HG03521 (cell line): Measurements from ENCODE around the gene INSC.
A peak's percentile ranks its signal among the peaks of the same experiment; 100 is the strongest.

Experiments used
- ATAC-seq: cut with Tn5 transposase; IDR thresholded peaks from one replicate; pipeline ENCODE4 v1.9.1; 2021; ENCODE audit warnings: mild to moderate bottlenecking, moderate library complexity; ENCODE audit not compliant: unreplicated experiment

The INSC gene

DNA sequence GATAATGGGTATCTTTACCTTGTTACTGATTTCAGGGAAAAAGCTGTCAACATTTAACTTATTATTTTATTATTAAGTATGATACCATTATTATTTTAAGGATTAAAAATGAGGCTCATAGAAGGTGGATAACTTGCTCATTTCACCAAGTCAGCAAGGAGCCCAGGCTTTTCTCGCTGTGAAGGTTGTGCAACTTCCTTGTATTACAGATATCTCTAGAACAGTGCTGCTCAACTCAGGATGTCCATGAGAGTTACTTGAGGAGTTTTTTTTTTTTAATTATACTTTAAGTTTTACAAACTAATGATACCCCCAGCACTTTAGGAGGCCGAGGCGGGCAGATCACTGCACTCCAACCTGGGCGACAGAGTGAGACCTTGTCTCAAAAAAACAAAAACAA is 98.2 kb downstream of the INSC start:
- ATAC-seq, result no peak

GRCh38 chr11:15213471-15214231 is 98.9 kb downstream of the INSC start:
- no peak for ATAC-seq

DNA sequence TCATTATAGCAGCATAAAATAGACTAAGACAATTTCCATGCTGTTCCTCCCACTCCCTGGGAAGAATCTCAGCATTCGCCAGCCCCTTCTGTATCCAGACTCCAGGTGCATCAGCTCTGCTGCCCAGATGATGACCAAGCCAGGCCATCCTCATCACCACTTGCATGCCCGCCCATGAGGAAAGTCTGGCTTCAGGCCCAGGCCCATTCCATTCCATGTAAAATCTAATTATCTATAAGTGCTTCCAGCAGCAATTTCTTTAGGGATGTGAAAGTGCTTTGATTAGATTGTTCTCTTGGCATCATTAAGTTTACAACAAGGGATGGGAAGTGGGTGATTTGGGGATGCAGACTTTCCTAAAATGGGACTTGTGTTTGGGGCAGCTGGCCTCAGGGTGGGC is 100.3 kb downstream of the INSC start:
- no peak for ATAC-seq

DNA sequence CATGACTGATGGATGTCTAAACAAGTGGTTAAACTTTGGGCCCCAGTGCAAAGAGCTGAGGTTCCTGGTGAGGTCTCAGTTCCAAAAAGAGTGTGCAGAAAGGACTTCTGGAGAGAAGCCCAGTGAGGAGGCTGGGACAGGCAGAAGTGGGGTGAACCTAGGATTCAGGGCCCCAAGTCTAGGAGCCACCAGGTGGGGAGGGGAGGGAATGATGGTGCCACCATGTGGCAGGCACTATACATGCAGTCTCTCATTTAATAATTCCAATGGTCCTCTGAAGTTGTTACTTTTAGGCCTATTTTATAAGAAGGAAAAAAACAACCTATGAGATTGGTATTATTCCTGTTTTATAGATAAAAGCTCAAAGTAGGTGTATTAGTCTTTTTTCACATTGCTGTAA is 102.0 kb downstream of the INSC start:
- ATAC-seq, result peak; percentile 54

DNA sequence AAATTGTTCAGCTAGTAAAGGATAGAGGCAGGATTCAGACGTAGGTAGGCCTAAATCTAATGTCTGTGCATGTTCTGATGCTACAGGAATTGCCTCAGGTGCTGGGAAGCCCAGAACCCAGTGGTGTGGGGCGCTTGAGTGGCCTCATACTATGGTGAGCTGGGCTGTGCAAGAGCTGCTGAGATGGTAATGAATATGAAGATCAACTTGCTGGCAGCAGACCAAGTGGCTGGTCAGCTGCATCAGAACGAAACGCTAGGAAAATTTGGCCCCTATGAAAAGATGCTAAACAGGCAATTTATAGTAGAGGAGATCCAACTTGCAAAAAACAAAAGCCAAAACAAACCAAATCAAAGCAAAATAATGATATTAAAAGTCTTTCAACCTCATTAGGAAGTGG is 102.7 kb downstream of the INSC start:
- no peak for ATAC-seq

- no peak for ATAC-seq
These were observed 108.1 kb downstream of the INSC start for GRCh38 chr11:15222777-15223176.

DNA sequence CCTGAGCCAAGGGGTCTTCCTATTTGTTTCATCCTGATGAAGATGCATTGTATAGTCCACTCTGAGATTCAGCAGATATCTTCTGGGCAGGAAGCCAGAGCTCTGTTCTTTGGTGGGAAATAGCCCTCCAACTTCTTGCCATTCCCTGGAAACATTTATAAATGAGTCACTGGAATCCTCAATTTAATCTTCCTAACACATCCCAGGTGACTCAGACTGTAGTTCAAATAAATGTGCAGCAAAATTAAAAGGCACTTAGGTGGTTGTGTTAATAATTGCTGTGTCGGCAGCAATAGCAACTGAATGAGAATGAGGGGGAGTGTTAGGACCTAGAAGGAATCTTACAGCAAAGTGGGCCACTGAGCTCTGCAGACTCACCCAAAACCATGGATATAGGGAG is 108.6 kb downstream of the INSC start:
- ATAC-seq, result no peak

DNA sequence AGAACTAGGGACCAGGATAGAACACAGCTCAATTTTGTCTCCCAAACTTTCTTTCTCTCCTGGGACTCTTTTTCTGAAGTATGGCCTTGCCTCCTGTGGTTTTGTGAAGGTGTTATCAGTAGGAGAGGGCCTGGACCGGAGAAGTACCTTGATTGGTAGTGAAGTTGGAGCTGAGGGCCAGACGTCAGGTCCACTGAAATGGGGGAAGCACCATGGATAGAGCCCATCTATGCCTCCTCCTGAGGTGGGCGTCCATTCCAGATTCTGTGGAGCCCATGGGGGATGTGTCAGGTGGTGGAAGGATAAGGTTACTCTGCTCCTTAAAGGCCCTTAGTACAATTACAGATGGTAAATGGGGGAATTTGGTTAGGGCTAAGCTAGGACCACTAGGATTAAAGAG is 109.7 kb downstream of the INSC start:
- ATAC-seq, result no peak

GRCh38 chr11:15227011-15227410 is 112.3 kb downstream of the INSC start:
- ATAC-seq, result no peak

DNA sequence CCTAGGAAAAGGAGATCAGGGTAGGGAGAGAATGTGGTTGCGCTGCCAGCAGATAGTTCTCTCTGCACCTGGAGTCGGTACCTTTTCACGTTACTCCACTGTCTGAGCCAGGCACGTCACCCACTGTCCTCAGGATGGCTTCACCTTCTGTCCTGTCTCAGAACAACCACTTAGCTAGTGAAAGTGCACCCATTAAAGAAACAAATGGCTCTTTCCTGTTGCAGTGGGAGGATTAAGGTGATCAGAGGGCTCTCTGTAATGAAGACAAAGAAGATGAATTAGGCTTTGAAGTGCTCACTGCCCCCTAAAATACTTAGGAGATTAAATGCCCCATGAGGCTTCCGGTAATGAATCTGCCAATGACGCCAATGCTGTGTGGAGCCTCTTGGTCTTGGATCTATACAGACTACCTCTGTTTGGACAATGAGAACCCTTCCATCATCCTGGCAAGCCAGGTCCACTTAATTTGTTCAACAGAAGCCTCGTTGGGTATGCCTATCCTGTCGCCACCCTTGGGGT is 113.7 kb downstream of the INSC start:
- ATAC-seq, result no peak

- no peak for ATAC-seq
These were observed 114.3 kb downstream of the INSC start for GRCh38 chr11:15229069-15229468.

DNA sequence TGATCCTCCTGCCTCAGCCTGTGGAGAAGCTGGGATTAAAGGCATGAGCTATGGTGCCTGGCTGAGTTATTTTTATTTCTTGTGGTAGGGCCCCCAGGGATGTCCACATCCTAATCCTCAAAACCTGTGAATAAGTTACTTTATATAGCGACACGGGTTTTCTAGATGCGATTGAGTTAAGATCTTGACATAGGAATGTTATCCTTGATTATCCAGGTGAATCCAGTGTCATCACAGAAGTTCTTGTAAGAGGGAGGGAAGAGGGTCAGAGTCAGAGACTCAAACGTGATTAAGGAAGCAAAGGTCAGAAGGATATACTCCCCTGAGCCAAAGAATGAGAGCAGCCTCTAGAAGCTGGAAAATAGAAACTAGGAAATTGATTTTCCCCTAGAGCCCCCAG is 117.8 kb downstream of the INSC start:
- ATAC-seq, result no peak

- no peak for ATAC-seq
These were observed 118.8 kb downstream of the INSC start for GRCh38 chr11:15233371-15234165.

DNA sequence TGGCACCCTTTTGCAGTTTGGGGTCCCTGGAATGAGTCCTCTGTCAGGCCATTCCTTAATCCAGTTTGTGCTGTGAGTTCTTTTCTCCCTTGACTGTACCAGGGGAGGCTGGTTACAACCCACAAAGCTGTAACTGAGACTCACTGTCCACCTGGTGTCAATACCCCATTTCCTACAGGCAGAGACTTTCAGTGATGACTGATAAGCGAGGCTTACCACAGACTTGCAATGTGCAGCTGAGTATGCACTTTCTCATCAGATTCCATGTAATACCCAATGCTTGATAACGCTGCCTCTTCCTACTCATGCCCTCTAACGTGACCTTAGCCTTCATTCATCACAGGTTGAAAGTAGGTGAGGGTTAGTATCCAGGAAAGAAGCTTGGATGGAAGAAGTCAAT is 120.1 kb downstream of the INSC start:
- ATAC-seq, result no peak

- ATAC-seq, result no peak
These were observed 121.8 kb downstream of the INSC start for GRCh38 chr11:15236559-15236958.

DNA sequence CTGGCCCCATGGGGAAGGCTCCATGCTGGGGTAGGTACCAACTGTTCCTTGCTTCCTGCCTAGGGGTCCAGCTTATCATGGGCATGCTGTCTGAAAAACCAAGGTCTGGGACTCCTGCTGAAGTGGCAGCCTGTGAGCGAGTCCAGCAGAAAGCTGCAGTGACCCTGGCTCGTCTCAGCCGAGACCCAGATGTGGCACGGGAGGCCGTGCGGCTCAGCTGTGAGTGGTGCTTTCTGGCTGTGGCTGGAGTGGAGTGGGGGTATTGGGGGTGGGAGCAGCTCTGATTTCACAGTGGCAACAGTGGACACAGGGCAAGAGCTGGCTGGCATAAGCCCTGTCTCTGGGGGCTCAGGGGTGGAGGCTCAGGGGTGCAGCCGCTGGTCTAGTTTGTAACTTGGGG is 124.1 kb downstream of the INSC start:
- ATAC-seq, result no peak

- no peak for ATAC-seq
These were observed 134.0 kb downstream of the INSC start for GRCh38 chr11:15248749-15249148.

DNA sequence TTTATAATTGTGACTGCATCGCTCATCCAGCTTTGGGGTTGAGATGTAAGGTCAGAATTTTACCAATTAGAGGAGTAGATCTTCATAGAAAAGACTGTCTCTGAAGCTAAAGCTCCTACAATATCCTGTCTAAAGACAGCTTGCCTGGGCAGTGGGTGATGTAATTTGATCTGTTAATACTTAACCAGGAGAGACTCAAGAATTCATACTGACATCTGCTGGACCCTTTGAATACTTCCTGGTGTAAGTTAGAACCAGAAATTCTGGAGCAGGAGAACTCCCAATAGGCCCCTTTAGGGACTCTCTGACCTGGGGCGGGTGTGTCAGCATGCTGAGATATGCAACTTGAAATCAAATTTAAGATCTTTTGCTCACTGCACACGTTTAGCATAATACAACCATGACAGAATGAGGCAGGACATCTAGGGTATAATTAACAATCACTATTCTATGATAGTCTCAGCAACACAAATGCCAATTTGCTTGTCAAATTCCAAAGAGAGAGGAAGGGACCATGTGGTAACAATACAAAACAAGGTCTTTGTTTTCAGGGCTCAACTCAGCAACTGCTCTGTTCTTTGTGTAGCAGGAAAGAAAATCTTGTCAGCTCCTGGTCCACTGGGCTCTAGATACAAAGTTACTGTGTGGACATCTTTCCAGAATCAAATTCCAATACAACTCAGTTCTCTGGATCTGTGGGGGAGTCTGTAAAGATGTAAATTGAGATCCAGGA is 143.9 kb downstream of the INSC start:
- ATAC-seq, result no peak

DNA sequence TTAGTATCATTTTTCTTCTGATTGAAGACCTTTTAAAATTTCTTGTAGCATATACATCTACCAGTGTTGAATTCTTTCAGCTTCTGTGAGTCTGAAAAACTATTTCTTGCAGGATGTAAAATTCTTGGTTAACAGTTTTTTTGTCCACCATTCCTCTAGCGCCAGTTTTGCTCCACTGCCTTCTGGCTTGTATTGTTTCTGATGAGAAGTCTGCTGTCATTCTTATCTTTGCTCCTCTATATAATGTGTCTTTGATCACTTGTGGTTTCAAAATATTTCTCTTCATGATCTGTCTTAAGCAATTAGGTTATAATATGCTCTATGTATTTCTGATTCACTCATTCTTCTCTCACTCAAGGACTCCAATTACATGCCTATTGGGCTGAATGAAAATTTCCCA is 152.3 kb downstream of the INSC start:
- no peak for ATAC-seq

DNA sequence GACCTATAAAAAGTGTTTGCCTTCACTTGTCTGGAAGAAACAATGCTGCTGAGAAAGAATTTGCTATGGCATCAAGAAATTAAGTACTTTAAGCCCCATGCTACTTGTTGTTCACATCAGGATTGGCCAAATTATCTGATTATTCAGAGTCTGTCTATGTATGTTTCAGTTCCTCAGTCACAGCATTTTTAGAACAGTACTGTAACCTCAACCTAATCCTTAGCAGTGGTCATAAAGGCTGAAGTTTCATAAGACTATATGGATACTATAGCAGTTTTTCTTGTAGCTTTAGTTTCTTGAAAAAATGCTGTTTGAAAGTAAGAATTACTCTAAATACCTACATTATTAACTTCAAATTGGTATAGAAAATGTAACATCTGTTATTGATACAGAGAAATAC is 153.9 kb downstream of the INSC start:
- ATAC-seq, result no peak

DNA sequence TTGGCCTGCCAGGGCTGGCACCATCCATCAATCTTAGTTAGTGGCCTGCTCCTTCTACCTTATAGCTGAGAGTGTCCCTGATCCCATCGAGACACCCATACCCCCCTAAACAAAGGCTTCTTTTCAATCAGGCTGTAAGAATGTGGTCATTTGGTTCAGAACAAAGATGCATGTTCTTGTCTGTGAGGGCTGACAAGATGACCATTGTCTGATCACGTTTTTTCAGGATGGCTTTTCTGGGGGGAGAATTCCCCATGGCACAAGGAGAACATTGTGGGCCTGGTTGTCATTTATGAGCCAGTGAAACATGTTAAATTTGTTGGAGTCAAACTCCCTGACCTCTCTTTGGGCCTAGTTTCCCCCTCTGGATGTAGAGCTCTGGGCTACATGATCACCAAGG is 160.4 kb downstream of the INSC start:
- ATAC-seq, result no peak

DNA sequence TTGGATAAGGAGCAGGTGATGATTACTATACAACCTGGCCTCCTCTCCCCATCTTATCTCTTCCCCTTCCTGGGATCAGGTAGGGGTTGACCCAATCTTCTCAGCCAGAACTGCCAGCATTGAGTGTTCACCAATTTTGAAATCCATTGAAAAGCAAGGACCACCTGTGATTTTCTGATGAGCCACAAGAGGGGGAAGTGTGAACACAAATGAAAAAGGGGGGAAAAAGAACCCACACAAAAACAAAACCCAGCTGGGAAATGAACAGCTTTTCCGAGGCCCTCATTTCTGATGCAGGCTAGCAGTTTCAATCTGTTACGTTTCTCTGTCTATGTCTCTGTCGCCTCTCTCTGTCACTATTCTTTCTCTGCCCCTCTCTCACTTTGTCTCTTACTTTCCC is 161.9 kb downstream of the INSC start:
- no peak for ATAC-seq
